ENCODE data around the gene KDM3A. TPM values are rescaled to one million over a fixed set of nuclear protein-coding genes. Genes with fewer than 3 reads are reported as not detected.

The KDM3A gene, protein sequence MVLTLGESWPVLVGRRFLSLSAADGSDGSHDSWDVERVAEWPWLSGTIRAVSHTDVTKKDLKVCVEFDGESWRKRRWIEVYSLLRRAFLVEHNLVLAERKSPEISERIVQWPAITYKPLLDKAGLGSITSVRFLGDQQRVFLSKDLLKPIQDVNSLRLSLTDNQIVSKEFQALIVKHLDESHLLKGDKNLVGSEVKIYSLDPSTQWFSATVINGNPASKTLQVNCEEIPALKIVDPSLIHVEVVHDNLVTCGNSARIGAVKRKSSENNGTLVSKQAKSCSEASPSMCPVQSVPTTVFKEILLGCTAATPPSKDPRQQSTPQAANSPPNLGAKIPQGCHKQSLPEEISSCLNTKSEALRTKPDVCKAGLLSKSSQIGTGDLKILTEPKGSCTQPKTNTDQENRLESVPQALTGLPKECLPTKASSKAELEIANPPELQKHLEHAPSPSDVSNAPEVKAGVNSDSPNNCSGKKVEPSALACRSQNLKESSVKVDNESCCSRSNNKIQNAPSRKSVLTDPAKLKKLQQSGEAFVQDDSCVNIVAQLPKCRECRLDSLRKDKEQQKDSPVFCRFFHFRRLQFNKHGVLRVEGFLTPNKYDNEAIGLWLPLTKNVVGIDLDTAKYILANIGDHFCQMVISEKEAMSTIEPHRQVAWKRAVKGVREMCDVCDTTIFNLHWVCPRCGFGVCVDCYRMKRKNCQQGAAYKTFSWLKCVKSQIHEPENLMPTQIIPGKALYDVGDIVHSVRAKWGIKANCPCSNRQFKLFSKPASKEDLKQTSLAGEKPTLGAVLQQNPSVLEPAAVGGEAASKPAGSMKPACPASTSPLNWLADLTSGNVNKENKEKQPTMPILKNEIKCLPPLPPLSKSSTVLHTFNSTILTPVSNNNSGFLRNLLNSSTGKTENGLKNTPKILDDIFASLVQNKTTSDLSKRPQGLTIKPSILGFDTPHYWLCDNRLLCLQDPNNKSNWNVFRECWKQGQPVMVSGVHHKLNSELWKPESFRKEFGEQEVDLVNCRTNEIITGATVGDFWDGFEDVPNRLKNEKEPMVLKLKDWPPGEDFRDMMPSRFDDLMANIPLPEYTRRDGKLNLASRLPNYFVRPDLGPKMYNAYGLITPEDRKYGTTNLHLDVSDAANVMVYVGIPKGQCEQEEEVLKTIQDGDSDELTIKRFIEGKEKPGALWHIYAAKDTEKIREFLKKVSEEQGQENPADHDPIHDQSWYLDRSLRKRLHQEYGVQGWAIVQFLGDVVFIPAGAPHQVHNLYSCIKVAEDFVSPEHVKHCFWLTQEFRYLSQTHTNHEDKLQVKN (N-terminal part only)
- total RNA-seq = 46.0 and 47.6 TPM in 2 replicates

DNA sequence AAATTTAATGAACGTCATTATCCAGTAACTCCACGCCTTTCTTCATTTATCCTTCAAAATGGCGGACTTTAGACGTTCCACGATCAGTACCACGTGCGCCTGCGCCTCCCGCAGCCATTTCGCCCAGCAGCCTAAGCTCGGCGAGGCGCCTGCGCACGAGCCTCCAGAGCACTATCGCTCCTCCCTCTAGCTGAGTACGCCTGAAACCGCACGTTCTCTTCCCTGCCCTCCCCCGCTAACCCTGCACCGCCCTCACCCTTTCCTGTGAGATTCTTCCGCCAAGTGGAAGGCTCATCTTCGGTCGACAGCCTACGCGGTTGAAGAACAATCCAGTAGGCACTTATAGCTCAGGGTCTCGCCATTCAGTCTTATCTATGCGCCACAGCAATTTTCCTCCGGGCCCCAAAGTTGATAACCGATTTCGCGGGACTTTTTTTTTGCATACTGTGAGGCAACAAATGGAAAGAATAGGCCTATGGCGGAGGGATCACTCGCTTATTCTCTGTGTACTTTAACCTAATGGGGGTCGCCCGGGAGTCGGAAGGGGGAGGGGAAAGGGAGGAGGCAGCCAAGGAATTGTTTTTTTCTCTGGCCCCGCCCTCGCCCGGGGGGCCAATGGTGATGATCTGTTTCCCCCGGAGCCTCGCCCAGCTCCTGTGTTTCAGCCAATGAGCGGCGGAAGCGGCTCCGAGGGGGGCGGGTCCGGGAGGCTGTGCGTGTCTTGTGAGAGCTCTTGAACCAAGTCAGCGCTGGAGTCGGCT lies at the start of gene KDM3A:
Gene KDM3A (plus strand): TSS at position 741 of the 761 bp plus-strand sequence. CDS start 677 bp downstream, outside the sequence.
- H3K36me3 Mint-ChIP-seq (ENCODE audit: low read depth) = peaks cover 52% of the 10 kb centered on the region
- DNase-seq (peak; percentile 97), ATAC-seq (ENCODE audit: low read depth) (peak; percentile 81)
- POLR2A ChIA-PET = interaction anchor here (0.9 to 3.5 kb wide), 25 partner anchors 10 to 1114 kb away, joined by 3 to 38 read pairs (median 4); partner anchors contain the start of genes CHMP3, IMMT, MAT2A and POLR1A
- peak within 1 kb of the TSS; percentile 100 for H3K27ac Mint-ChIP-seq
- H3K4me1 Mint-ChIP-seq = peaks cover 45% of the 10 kb centered on the region
- TF ChIP-seq, protein P1, sequence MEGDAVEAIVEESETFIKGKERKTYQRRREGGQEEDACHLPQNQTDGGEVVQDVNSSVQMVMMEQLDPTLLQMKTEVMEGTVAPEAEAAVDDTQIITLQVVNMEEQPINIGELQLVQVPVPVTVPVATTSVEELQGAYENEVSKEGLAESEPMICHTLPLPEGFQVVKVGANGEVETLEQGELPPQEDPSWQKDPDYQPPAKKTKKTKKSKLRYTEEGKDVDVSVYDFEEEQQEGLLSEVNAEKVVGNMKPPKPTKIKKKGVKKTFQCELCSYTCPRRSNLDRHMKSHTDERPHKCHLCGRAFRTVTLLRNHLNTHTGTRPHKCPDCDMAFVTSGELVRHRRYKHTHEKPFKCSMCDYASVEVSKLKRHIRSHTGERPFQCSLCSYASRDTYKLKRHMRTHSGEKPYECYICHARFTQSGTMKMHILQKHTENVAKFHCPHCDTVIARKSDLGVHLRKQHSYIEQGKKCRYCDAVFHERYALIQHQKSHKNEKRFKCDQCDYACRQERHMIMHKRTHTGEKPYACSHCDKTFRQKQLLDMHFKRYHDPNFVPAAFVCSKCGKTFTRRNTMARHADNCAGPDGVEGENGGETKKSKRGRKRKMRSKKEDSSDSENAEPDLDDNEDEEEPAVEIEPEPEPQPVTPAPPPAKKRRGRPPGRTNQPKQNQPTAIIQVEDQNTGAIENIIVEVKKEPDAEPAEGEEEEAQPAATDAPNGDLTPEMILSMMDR (IDR thresholded peaks at IDR 0.05) = no peak
- H3K4me3 Mint-ChIP-seq = peak within 1 kb of the TSS; percentile 96
- CTCF ChIA-PET = interaction anchor here (3.0 kb wide), 1 partner anchor 220 kb away, joined by 20 read pairs; no protein-coding TSS in a partner anchor
- intact Hi-C loops (cut with micrococcal nuclease) = loop anchor here (1.0 to 10.0 kb wide), 10 partner anchors 72 to 1614 kb away; partner anchors contain the start of genes CHMP3, ELMOD3, IMMT and KRCC1
- no peaks in the 10 kb centered on the region for H3K27me3 Mint-ChIP-seq
- H3K9me3 Mint-ChIP-seq = peaks cover 15% of the 10 kb centered on the region

DNA sequence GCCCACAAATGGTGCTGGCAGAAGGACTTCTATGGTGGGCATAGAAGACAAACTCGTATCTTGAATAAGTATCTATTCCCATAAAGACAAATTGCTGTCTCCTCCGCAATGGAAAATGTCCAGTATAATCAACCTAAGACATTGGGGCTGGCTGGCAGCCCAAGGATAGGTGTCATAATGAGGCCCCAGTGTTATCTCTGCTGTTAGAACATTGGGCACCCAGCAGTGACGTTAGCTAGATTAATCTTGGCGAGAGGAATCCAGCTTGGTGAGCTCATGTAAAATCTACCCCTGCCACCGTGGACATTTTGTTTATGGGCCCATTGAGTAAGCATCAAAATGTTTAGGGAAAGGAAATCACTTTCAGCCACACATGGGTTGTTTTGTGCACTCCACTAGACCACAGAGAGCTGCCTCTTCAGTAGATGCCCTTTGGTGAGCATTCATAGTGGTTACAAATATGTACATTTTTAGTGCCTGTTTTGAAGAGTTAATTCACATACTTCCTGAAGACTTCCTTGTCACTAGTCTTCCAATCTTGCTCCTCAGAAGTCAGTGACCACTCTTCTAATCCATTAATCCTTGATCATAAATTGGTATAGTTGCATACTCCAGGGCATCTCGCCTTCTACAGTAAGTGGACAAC lies 48.2 kb upstream of the KDM3A start:
- no peak overlapping the region for H3K27ac Mint-ChIP-seq
- no peak for ATAC-seq (ENCODE audit: low read depth)
- H3K4me1 Mint-ChIP-seq = peaks cover 14% of the 10 kb centered on the region
- TF ChIP-seq, protein P1 (IDR thresholded peaks at IDR 0.05) = no peak
- peaks cover 1% of the 10 kb centered on the region for H3K27me3 Mint-ChIP-seq
- H3K4me3 Mint-ChIP-seq = no peak overlapping the region
- H3K36me3 Mint-ChIP-seq (ENCODE audit: low read depth) = no peaks in the 10 kb centered on the region
- DNase-seq = no peak
- H3K9me3 Mint-ChIP-seq = peaks cover 9% of the 10 kb centered on the region
- ChIA-PET POLR2A (no interaction called here), CTCF (no interaction called here)
- intact Hi-C loops (cut with micrococcal nuclease) = no loop called here

DNA sequence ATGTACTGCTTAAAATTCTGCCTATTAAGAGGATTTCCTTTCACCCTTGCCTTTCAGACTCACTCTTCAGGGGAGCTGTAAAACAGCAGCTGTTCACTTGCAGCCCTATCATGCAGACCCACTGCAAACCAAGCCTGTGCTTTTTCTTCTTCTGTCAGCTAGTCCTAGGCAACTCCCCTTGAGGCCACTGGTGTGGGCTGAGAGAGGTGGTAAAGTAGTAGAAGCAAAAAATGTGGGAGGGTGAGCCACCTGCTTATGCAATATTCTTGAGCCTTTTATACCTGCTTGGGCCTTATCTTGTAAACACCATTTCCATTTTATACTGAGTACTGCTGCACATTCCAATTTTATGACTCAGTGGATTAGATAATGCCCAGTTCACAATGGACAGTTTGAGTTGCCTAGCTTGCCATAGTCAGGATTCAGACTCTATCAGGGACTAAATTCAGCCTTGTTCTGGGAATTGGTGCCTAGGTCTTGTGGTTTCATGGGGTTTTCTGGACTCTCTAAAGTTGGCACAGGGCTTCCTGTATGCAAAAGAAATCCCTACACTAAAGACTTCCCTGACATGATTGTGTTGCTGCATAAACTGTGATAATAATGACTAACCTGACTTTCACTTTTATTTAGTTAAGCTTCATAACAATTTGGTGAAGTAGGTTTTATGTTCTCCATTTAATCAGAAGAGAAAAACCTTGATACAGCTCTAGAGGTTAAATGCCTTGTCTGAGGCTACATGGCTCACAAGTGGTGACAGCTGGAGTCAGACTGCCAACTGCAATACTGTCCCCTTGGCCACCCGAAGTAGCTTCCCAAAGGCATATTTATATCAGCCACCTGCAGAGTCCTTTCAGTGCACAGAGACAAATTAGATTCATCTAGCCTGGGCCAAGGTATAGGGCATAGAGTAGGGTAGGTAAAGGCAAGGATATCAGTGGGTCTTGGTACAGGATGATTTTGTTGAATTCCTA lies 47.4 kb upstream of the KDM3A start:
- intact Hi-C loops (cut with micrococcal nuclease) = no loop called here
- Mint-ChIP-seq H3K4me3 (no peak overlapping the region), H3K27me3 (peaks cover 5% of the 10 kb centered on the region), H3K27ac (no peak overlapping the region), H3K36me3 (ENCODE audit: low read depth) (no peaks in the 10 kb centered on the region), H3K9me3 (peaks cover 9% of the 10 kb centered on the region), H3K4me1 (peaks cover 14% of the 10 kb centered on the region)
- CTCF ChIA-PET = no interaction called here
- TF ChIP-seq, protein P1 (IDR thresholded peaks at IDR 0.05) = no peak
- ATAC-seq (ENCODE audit: low read depth) = no peak
- POLR2A ChIA-PET = no interaction called here
- no peak for DNase-seq

Data from activated B cell treated with CpG ODN at 0.5 μM for 24 hours (primary cell).